ENCODE results near the gene B3GALT4. TPM values are rescaled to one million over a fixed set of nuclear protein-coding genes. Genes with fewer than 3 reads are reported as not detected.

B3GALT4 gene
- total RNA-seq, 1 experiment from 2014 or later: 4.0 TPM

DNA sequence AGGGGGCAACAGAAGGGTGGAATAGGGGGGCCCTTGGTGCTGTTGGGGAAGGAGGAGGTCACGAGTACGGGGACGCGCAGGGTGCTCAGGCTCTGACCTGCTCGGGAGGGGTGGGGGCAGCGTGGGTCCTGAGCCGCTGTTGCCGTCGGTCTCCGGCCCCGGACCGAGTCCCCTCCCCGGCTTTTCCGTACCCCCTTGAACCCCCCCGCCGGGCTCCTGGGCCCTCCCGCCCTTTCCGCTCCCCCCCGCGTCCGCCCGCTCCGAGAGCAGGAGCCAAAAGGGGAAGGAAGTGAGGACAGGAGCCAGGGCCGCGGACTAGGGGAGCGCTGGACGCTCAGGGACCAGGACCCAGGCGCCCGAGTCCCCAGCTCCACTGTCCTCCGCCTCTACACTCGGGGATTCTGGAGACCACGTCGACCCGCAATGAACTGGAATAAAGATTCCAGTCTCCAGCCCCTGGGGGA, 21.9 kb downstream of the B3GALT4 start, which contains the start of gene RGL2:
Gene RGL2, minus strand, starts transcription at position 170 of the 464 bp plus-strand sequence. CDS start 332 bp downstream, outside the sequence.
- H3K4me1 ChIP-seq (ENCODE audit: insufficient read depth, low read length, poor library complexity, severe bottlenecking): peaks cover 6% of the 10 kb centered on the region

DNA sequence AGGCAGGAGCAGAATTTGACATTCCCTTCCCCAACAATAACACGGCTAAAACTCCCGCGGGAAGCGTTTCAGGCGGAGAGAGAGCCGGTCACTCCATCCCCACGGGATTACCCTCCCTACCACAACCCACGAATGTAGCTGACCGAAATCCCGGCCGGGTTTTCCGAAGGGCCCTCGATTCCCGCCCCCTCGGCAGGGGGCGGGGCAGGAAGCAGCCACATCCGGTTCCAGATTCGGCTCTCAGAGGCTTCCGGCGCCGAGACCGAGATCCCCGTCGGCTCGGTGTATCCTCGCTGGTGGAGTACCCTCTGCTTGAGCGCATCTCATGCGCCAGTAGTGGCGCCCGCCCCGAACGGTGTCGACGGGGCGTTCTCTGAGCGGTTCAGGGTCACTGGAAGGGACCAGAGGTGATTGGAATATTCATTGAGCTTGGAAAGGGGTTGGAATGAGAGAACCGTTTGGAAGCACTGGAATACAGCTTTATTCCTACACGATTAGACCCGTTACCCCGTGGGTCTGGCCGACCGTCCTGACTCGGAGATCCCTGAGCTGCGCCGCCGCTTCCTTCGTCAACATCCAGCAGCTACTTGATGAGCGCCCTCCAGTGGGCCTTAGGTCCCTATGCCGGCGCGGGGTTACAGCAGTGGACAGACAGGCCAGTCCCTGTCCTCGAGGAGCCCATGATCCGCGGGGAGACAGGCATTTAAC, 22.5 kb downstream of the B3GALT4 start:
- H3K27ac ChIP-seq (ENCODE audit: low read depth, low read length, poor library complexity, severe bottlenecking): peak overlapping the region; percentile 92
- intact Hi-C loops (cut with micrococcal nuclease; ENCODE audit: unreplicated experiment): loop anchor here (1.0 to 5.0 kb wide), 3 partner anchors 15 to 128 kb away; partner anchors contain the start of genes HSD17B8, RXRB, SLC39A7 and TAPBP
- peak overlapping the region; percentile 75 for H3K4me3 ChIP-seq (ENCODE audit: low read depth, low read length, poor library complexity, severe bottlenecking)
- H3K27me3 ChIP-seq (replicated peaks; ENCODE audit: insufficient read depth, low read depth, low read length, poor library complexity): no peaks in the 10 kb centered on the region
- ChIA-PET POLR2A (ENCODE audit: low non-redundant PET) (interaction anchor here (0.5 to 0.9 kb wide), 2 partner anchors 18 to 1114 kb away, joined by 3 to 7 read pairs; partner anchors contain the start of gene ZBTB22), CTCF (interaction anchor here (0.6 to 1.4 kb wide), 4 partner anchors 10 to 89 kb away, joined by 3 to 22 read pairs (median 5); partner anchors contain the start of genes PFDN6, WDR46 and ZBTB22)
- H3K36me3 ChIP-seq (ENCODE audit: insufficient read depth, low read length, poor library complexity, severe bottlenecking): peaks cover 15% of the 10 kb centered on the region
- no peaks in the 10 kb centered on the region for H3K9me3 ChIP-seq (ENCODE audit: low read depth, low read length, poor library complexity, severe bottlenecking)
- TSS peak; percentile 80 for BruUV-seq (replicated peaks)
- peak; percentile 98 for DNase-seq (ENCODE audit: low spot score)
- H3K4me1 ChIP-seq (ENCODE audit: insufficient read depth, low read length, poor library complexity, severe bottlenecking): peaks cover 6% of the 10 kb centered on the region
- TF ChIP-seq, protein P1, sequence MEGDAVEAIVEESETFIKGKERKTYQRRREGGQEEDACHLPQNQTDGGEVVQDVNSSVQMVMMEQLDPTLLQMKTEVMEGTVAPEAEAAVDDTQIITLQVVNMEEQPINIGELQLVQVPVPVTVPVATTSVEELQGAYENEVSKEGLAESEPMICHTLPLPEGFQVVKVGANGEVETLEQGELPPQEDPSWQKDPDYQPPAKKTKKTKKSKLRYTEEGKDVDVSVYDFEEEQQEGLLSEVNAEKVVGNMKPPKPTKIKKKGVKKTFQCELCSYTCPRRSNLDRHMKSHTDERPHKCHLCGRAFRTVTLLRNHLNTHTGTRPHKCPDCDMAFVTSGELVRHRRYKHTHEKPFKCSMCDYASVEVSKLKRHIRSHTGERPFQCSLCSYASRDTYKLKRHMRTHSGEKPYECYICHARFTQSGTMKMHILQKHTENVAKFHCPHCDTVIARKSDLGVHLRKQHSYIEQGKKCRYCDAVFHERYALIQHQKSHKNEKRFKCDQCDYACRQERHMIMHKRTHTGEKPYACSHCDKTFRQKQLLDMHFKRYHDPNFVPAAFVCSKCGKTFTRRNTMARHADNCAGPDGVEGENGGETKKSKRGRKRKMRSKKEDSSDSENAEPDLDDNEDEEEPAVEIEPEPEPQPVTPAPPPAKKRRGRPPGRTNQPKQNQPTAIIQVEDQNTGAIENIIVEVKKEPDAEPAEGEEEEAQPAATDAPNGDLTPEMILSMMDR (conservative IDR thresholded peaks at IDR 0.05; ENCODE audit: low read depth, low read length): peak; percentile 77
- no peak for TF ChIP-seq EZH2 (IDR thresholded peaks at IDR 0.05; ENCODE audit: borderline replicate concordance, low read depth, low read length, poor library complexity, severe bottlenecking)

More for the DNA sequence above, 21.9 kb downstream of the B3GALT4 start, which contains the start of gene RGL2:
- Histone ChIP-seq H3K27ac (ENCODE audit: low read depth, low read length, poor library complexity, severe bottlenecking) (peak within 1 kb of the TSS; percentile 92), H3K4me3 (ENCODE audit: low read depth, low read length, poor library complexity, severe bottlenecking) (peak within 1 kb of the TSS; percentile 75), H3K9me3 (ENCODE audit: low read depth, low read length, poor library complexity, severe bottlenecking) (no peaks in the 10 kb centered on the region), H3K36me3 (ENCODE audit: insufficient read depth, low read length, poor library complexity, severe bottlenecking) (peaks cover 14% of the 10 kb centered on the region), H3K27me3 (replicated peaks; ENCODE audit: insufficient read depth, low read depth, low read length, poor library complexity) (no peaks in the 10 kb centered on the region)
- ChIA-PET CTCF (interaction anchor here (0.6 to 1.4 kb wide), 2 partner anchors 10 to 1190 kb away, joined by 5 read pairs; partner anchors contain the start of genes PFDN6 and WDR46), POLR2A (ENCODE audit: low non-redundant PET) (no interaction called here)
- no peak for DNase-seq (ENCODE audit: low spot score)
- TF ChIP-seq, protein P1 (conservative IDR thresholded peaks at IDR 0.05; ENCODE audit: low read depth, low read length): no peak
- TF ChIP-seq EZH2 (IDR thresholded peaks at IDR 0.05; ENCODE audit: borderline replicate concordance, low read depth, low read length, poor library complexity, severe bottlenecking): no peak
- no TSS peak for BruUV-seq (replicated peaks)
- intact Hi-C loops (cut with micrococcal nuclease; ENCODE audit: unreplicated experiment): loop anchor here (1.0 to 5.0 kb wide), 3 partner anchors 15 to 128 kb away; partner anchors contain the start of genes HSD17B8, RXRB, SLC39A7 and TAPBP

DNA sequence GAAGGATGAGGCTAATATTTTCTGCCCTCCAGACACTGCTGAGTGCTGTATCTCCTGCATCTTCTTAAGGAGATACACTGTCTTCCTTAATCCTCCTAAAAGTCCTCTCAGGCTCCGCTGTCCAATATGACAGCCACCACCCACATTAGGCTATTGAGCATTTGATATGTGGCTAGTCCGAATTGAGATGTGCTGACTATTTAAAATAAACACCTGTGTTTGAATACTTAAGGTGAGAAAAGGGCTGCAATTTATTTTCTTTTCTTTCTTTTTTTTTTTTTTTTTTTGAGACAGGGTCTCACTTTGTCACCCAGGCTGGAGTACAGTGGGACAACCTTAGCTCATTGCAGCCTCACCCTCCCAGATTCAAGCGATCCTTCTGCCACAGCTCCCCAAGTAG, 25.0 kb downstream of the B3GALT4 start:
- TF ChIP-seq, protein P1 (conservative IDR thresholded peaks at IDR 0.05; ENCODE audit: low read depth, low read length): no peak
- TF ChIP-seq EZH2 (IDR thresholded peaks at IDR 0.05; ENCODE audit: borderline replicate concordance, low read depth, low read length, poor library complexity, severe bottlenecking): no peak
- intact Hi-C loops (cut with micrococcal nuclease; ENCODE audit: unreplicated experiment): no loop called here
- BruUV-seq (replicated peaks): no TSS peak
- Histone ChIP-seq H3K36me3 (ENCODE audit: insufficient read depth, low read length, poor library complexity, severe bottlenecking) (peaks cover 14% of the 10 kb centered on the region), H3K27me3 (replicated peaks; ENCODE audit: insufficient read depth, low read depth, low read length, poor library complexity) (no peaks in the 10 kb centered on the region), H3K4me1 (ENCODE audit: insufficient read depth, low read length, poor library complexity, severe bottlenecking) (peaks cover 10% of the 10 kb centered on the region), H3K9me3 (ENCODE audit: low read depth, low read length, poor library complexity, severe bottlenecking) (no peaks in the 10 kb centered on the region), H3K27ac (ENCODE audit: low read depth, low read length, poor library complexity, severe bottlenecking) (no peak overlapping the region), H3K4me3 (ENCODE audit: low read depth, low read length, poor library complexity, severe bottlenecking) (no peak overlapping the region)
- ChIA-PET CTCF (no interaction called here), POLR2A (ENCODE audit: low non-redundant PET) (no interaction called here)
- no peak for DNase-seq (ENCODE audit: low spot score)
